GM23338 (cell line): ENCODE measurements around the gene KCNMA1.

ENCODE experiments used
- CTCF ChIP-seq, 2 experiments: fragments of 200-600 bp in 1 of 2; sonication (generic) in 1 of 2; conservative IDR thresholded peaks; 2 replicates each; pipeline versions ENCODE4 v1.5.1 to v1.6.1; 2016 to 2017; ENCODE audit warnings: antibody characterized with exemption in 2 of 2, low read depth in 2 of 2, mild to moderate bottlenecking in 2 of 2, moderate library complexity in 1 of 2
- EZH2 ChIP-seq: fragments of 200-600 bp; sonication (generic); IDR thresholded peaks from one replicate; pipeline ENCODE4 v1.8.0; 2017; ENCODE audit warnings: antibody characterized with exemption, mild to moderate bottlenecking, low read depth; ENCODE audit not compliant: unreplicated experiment
- EZH2phosphoT487 ChIP-seq: fragments of 200-600 bp; sonication (generic); IDR thresholded peaks from one replicate; pipeline ENCODE4 v1.8.1; 2018; ENCODE audit warnings: antibody characterized with exemption; ENCODE audit not compliant: unreplicated experiment
- NANOG ChIP-seq: IDR thresholded peaks from 2 replicates; pipeline ENCODE4 v1.6.1; 2016; ENCODE audit warnings: antibody characterized with exemption, borderline replicate concordance
- POLR2AphosphoS5 ChIP-seq: IDR thresholded peaks from 2 replicates; pipeline ENCODE4 v1.6.1; 2016; ENCODE audit warnings: antibody characterized with exemption, low read depth
- REST ChIP-seq: IDR thresholded peaks from one replicate; pipeline ENCODE4 v1.6.1; 2018; ENCODE audit warnings: antibody characterized with exemption; ENCODE audit not compliant: unreplicated experiment

- TF ChIP-seq EZH2 (no peak), CTCF (conservative IDR thresholded peaks at IDR 0.05; ENCODE audit: low read depth in 2 of 2) (no peak), POLR2AphosphoS5 (no peak), EZH2phosphoT487 (no peak), REST (no peak), NANOG (no peak)
Measured at GRCh38 chr10:77537071-77537470, 100.5 kb downstream of the KCNMA1 start.
